ENCODE results near the gene NLGN4X.
"Not testable (repeated sequence)": the region's sequence is repeated elsewhere in the genome, so short reads cannot be mapped to it uniquely, and the experiment has no call there.

The NLGN4X gene

GRCh38 chrX:6005856-6006255, 222.8 kb downstream of the NLGN4X start:
- no peak for DNase-seq (ENCODE audit: low spot score)

- DNase-seq (ENCODE audit: low spot score): no peak
These were observed 224.1 kb downstream of the NLGN4X start for GRCh38 chrX:6004529-6004928.

- no peak for DNase-seq (ENCODE audit: low spot score)
These were observed 226.6 kb downstream of the NLGN4X start for GRCh38 chrX:6002056-6002455.

DNA sequence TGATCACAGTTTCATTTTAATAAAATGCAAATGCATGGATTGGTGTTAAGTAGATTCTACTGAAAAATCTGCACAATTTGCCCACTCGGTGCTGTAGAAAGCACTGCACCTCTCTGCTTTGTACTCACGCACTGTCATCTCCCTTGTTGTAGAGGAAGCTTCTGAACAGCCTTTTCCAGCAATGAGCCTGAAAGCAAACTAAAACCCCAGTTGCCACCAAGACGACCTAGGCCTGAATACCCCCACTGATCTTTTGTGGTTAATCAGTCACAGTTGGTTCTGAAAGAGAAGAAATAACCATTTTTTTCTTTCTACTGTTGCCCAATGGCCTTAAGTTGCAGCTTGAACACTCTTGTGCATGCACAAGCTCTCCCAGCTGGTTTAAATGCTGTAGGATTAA, 229.8 kb downstream of the NLGN4X start:
- no peak for DNase-seq (ENCODE audit: low spot score)

GRCh38 chrX:5998456-5998855, 230.2 kb downstream of the NLGN4X start:
- DNase-seq (ENCODE audit: low spot score): no peak

DNA sequence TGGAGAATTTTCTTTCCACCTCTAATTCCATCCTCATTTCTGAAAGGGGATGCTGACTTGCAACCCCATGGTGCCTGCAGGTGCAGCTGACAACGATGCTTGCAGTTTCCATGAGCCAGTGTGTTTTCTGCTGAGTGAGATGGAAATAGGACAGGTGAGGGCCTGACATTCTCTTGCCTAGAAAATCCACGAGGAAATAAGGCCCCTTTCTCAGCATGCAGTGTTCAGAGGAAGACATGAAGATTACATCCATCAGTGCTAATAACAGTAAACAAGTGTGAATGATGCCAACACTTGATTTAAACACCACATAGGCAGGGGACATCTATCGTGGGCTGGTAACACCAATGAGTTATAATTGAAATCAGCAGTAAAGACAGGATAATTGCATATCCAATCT, 237.3 kb downstream of the NLGN4X start:
- no peak for DNase-seq (ENCODE audit: low spot score)

GRCh38 chrX:5979338-5979737, 249.3 kb downstream of the NLGN4X start:
- DNase-seq (ENCODE audit: low spot score): no peak

DNA sequence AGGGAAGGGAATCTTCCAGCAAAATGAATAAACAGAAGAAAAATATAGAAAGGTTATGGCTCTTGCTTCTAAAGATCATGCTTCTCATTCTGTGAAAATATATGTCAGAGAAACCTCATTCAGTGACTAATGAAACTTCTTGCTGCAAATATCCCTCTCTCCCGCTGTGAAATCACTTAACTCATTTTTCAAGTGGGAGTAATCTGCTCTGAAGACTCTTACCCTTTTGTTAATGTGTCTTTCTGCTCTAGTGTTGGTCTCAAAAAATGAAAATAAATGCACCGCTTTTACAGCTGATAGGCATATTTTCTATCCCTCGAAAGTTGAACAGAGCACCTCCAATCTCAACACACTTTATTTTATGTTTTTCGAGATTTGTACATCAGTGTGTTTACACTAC, 252.3 kb downstream of the NLGN4X start:
- DNase-seq (ENCODE audit: low spot score): no peak

GRCh38 chrX:5971300-5971699, 257.4 kb downstream of the NLGN4X start:
- DNase-seq (ENCODE audit: low spot score): no peak

- no peak for DNase-seq (ENCODE audit: low spot score)
These were observed 263.3 kb downstream of the NLGN4X start for GRCh38 chrX:5965406-5965805.

DNA sequence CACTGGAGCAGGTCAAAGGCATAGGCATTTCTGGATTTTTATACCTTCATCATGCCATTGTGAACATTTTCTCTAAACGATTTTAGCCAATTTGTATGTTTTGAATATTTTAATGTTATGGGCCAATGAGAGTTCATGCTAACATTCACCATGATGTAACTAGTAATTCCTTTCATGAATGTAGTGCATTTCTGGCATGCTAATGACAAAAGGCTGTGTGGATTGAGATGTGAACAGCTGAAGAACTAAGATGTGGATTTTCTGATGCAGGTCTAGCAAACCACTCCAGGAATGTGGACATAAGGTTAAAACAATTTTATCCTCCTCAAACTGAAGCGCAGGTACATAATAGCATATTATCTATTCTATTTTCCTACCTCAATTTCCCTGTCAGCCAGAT, 269.4 kb downstream of the NLGN4X start:
- no peak for DNase-seq (ENCODE audit: low spot score)

DNA sequence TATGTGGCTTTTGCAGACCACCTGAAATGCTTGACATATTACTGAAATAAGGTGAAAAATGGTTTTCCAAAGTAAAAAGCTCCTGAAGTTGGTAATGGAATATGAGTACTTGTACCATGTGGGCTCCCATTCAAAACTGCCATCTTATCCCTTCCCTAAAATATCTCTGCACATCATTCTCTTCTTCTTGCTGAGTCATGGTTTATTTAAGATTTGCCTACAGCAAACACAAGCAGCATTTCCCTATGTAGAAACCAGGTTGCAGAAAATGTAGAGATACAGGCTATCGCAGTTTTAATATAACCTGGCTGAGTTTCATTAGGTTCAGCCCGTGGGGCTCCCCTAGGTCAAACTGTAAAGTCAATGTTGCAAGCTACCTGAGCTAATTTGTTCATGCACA, 270.1 kb downstream of the NLGN4X start:
- no peak for DNase-seq (ENCODE audit: low spot score)

GRCh38 chrX:5957506-5957905, 271.2 kb downstream of the NLGN4X start:
- no peak for DNase-seq (ENCODE audit: low spot score)

DNA sequence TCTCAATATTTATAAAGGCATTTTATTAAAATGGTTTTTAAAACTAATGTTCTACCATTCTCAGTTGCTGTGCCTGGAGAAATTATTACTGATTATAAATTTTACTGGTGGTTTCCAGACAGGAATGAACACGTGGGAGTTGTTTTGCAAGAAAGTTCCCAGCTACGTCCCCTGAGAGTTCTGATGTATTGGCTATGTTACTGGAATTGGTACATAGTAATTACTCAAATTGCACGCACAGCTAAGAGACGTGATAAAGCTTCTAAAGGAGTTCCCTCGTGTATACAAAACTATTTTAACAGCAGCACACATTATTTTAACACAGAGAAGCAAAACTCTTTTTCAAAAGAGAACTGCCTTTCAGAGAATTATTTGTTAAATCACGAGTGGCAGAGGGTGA, 292.2 kb downstream of the NLGN4X start:
- DNase-seq (ENCODE audit: low spot score): no peak

DNA sequence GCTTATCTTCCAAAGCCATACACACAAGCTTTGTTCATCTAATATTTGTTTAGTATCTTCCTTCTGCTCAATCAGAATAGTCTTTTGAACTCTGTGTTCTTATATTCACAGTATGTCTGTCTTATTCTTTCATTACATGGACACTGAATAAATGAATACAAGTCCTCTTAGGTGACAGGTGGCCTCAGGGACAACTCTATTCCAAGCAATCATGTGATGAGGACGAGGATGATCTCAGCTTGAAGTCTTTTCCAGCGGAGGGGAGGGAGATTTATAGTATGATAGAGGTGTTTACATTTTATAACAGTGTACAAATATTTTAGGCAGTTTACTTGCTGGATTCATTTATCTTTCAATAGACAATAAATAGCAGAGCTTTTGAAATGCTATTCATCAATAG, 300.4 kb downstream of the NLGN4X start:
- no peak for DNase-seq (ENCODE audit: low spot score)

- peak; percentile 29 for DNase-seq (ENCODE audit: low spot score)
These were observed 311.7 kb downstream of the NLGN4X start for GRCh38 chrX:5916945-5917344.

- DNase-seq (ENCODE audit: low spot score): peak; percentile 12
These were observed 312.9 kb downstream of the NLGN4X start for GRCh38 chrX:5915783-5916182.

- DNase-seq (ENCODE audit: low spot score): no peak
These were observed 321.5 kb downstream of the NLGN4X start for GRCh38 chrX:5907207-5907606.

DNA sequence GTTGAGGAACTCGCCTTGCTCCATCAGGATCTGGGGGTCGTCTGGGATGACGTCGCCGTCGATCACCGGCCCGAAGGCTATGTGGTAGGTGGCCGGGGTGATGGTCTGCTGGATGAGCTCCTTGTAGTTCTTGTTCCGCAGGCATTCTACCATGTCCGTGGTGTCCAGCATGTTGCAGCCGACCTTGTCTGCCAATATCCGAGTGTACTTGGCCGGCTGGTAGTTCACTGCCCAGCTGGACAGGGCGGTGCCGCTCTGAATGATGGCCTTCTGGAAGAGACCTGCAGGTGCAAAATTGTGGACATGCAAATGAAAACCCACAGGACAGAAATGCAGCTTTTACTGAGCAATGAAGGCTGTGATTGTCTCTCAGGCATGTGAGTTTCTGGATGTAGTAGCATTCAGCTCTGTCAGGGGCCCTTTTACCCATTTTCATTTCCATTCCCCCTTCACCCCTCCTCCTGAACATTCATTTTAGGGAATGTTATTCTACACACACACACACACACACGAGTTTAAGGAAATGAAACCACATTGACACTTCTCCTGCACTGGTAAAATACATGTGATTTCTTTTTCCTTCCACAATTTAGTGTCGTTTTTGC, 325.0 kb downstream of the NLGN4X start:
- DNase-seq (ENCODE audit: low spot score): not testable (repeated sequence)

- DNase-seq (ENCODE audit: low spot score): no peak
These were observed 330.2 kb downstream of the NLGN4X start for GRCh38 chrX:5898463-5898862.

DNA sequence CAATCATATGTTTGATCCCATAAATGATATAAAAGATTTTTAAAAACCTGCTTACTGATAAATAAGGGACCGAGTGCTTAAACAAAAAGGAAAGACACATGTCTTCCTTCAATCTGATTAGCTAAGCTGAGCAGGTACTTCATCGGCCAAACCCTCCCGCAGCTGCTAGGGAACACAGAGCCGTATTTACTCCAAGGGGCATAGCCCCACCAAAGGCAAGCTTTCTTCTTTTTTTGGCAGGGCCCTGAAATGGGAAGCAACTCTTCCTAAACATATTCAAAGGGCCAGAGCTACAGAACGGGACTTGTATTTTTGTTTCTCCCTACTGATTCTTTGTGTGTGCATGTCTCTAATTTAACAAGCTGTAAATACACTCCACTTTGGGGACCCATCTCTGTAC, 337.3 kb downstream of the NLGN4X start:
- no peak for DNase-seq (ENCODE audit: low spot score)

GRCh38 chrX:5876984-5877596, 351.6 kb downstream of the NLGN4X start:
- DNase-seq (ENCODE audit: low spot score): no peak

- no peak for DNase-seq (ENCODE audit: low spot score)
These were observed 358.4 kb downstream of the NLGN4X start for GRCh38 chrX:5870238-5870637.

DNA sequence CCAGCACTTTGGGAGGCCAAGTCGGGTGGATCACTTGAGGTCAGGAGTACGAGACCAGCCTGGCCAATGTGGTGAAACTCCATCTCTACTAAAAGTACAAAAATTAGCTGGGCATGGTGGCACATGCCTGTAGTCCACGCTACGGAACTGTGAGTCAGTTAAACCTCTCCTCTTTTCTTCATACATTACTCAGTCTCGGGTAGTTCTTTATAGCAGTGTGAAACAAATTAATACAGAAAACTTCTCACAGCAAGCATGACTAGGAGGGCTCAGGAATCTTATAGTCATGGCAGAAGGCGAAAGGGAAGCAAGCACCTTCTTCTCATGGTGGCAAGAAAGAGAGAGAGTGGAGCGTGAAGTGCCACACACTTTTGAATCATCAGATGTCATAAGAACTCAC, 358.9 kb downstream of the NLGN4X start:
- no peak for DNase-seq (ENCODE audit: low spot score)

Measured in NAMALWA (cell line).